ENCODE data around the gene FEM1A. TPM values are rescaled to one million over a fixed set of nuclear protein-coding genes. Genes with fewer than 3 reads are reported as not detected.
"Not testable (repeated sequence)": the region's sequence is repeated elsewhere in the genome, so short reads cannot be mapped to it uniquely, and the experiment has no call there.

The FEM1A gene, protein sequence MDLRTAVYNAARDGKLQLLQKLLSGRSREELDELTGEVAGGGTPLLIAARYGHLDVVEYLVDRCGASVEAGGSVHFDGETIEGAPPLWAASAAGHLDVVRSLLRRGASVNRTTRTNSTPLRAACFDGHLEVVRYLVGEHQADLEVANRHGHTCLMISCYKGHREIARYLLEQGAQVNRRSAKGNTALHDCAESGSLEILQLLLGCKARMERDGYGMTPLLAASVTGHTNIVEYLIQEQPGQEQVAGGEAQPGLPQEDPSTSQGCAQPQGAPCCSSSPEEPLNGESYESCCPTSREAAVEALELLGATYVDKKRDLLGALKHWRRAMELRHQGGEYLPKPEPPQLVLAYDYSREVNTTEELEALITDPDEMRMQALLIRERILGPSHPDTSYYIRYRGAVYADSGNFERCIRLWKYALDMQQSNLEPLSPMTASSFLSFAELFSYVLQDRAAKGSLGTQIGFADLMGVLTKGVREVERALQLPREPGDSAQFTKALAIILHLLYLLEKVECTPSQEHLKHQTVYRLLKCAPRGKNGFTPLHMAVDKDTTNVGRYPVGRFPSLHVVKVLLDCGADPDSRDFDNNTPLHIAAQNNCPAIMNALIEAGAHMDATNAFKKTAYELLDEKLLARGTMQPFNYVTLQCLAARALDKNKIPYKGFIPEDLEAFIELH
- 1 to 10 TPM; 2.1 to 3.5 (median 3.0) TPM for polyA plus RNA-seq (ENCODE audit: insufficient read length in 10 of 10)
- long read RNA-seq, donor 1, full-length matches to known transcripts = 102 of 102 reads
- long read RNA-seq, donor 1, partial matches to known transcripts = 0 of 102 reads
- long read RNA-seq, donor 1, other reads (novel, unspliced or antisense) = 0 of 102 reads
- long read RNA-seq, donor 2, full-length matches to known transcripts = 61 of 61 reads
- long read RNA-seq, donor 2, partial matches to known transcripts = 0 of 61 reads
- long read RNA-seq, donor 2, other reads (novel, unspliced or antisense) = 0 of 61 reads
- long read RNA-seq, donor 3, full-length matches to known transcripts = 3 of 3 reads
- long read RNA-seq, donor 3, partial matches to known transcripts = 0 of 3 reads
- long read RNA-seq, donor 3, other reads (novel, unspliced or antisense) = 0 of 3 reads
- long read RNA-seq, donor 4, full-length matches to known transcripts = 91 of 91 reads
- long read RNA-seq, donor 4, partial matches to known transcripts = 0 of 91 reads
- long read RNA-seq, donor 4, other reads (novel, unspliced or antisense) = 0 of 91 reads
- long read RNA-seq, donor 5, full-length matches to known transcripts = 67 of 67 reads
- long read RNA-seq, donor 5, partial matches to known transcripts = 0 of 67 reads
- long read RNA-seq, donor 5, other reads (novel, unspliced or antisense) = 0 of 67 reads
- long read RNA-seq, donor 6, full-length matches to known transcripts = 147 of 147 reads
- long read RNA-seq, donor 6, partial matches to known transcripts = 0 of 147 reads
- long read RNA-seq, donor 6, other reads (novel, unspliced or antisense) = 0 of 147 reads
- long read RNA-seq, donor 7, full-length matches to known transcripts = 83 of 83 reads
- long read RNA-seq, donor 7, partial matches to known transcripts = 0 of 83 reads
- long read RNA-seq, donor 7, other reads (novel, unspliced or antisense) = 0 of 83 reads
- long read RNA-seq, donor 8, full-length matches to known transcripts = 73 of 108 reads
- long read RNA-seq, donor 8, partial matches to known transcripts = 35 of 108 reads
- long read RNA-seq, donor 8, other reads (novel, unspliced or antisense) = 0 of 108 reads
- long read RNA-seq, donor 9, full-length matches to known transcripts = 11 of 11 reads
- long read RNA-seq, donor 9, partial matches to known transcripts = 0 of 11 reads
- long read RNA-seq, donor 9, other reads (novel, unspliced or antisense) = 0 of 11 reads

GRCh38 chr19:4791183-4792018 is at the start of gene FEM1A:
TSS of gene FEM1A (plus strand) at chr19:4791734. CDS start at chr19:4791855, 121 bp downstream.
- peak; percentile 100 for DNase-seq

GRCh38 chr19:4742723-4743646 is 48.5 kb upstream of the FEM1A start:
- DNase-seq = peak in 1 of 3 donors; percentile 45

DNA sequence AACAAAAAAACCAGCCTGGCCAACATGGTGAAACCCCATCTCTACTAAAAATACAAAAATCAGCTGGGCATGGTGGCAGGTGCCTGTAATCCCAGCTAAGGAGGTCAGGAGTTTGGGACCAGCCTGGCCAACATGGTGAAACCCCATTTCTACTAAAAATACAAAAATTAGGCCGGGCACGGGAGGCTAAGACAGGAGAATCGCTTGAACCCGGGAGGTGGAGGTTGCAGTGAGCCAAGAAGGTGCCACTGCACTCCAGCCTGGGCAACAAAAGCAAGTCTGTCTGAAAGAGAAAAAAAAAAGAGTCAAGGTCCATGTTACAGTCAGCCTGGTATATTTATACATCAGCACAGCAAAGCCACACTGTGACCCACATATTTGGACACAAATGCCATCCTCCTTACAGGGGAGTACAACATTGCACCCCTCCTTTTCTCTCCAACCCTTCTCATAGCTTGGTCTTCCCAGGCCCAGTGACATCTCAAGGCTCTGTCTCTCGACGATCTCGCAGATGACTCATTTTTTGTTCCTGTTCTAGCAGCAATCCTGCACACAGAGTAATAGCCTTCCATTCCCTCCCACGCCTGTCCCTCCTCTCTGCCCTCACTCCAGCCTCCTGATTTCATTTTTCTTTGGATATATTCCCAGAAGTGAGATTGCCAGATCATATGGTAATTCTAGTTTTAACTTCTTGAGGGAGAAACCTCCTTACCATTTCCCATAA is 46.9 kb upstream of the FEM1A start:
- DNase-seq = peak; percentile 69 to 88 (median 80)

GRCh38 chr19:4745175-4745574 is 46.4 kb upstream of the FEM1A start:
- not testable (repeated sequence) for DNase-seq

- DNase-seq = no peak
Measured at GRCh38 chr19:4745986-4746385, 45.5 kb upstream of the FEM1A start.

DNA sequence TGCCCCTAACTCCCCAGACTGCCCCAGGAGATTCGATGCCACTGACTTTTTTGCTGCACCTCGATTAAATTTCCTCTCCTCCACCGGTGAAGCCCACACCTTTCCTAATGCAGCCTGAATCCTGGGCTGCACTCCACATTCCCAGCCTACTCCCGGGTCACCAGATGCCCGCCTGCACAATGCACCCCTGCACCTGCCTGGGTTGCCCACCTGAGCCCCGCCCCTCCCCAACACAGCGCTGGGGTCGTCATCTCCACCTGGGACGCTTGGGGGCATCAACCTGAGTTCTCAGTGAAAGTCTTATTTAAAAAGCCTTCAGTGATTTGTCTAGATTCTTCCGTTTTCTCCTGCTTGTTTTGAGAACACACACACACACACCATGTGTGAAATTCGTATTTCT is 43.3 kb upstream of the FEM1A start:
- no peak for DNase-seq

GRCh38 chr19:4748589-4748988 is 42.9 kb upstream of the FEM1A start:
- DNase-seq = peak in 1 of 3 donors; percentile 24

DNA sequence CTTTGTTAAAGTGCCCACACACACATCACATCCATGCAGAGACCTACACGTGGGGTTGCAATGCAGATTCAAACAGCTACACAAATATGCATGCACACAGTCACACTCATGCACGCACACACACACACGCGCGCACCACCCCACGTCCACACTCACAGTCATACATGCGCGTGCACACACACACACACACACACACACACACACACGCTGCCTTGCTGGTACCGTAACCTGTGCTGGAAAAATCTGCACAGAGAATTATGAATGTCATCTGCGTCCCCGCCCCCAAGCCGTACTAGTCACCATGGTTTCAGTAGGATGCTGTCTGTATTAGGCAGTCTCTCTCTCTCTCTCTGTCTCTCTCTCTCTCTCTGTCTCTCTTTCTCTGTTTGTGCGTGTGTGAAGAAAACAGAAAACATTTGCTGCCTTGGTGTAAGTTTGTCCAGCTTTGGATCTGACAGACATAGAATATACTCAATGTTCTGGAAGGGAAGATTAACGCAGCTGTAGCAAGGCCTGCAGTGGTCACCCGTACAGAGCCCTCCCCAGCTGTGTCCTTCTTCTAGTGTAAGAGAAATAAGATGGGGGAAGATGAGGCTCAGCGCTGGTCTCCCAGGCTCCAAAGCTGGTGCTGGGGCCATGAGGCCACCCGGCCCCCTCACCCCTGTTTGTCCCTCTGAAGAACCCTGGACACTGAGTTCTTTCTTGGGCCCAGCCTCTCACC is 41.5 kb upstream of the FEM1A start:
- DNase-seq = no peak

DNA sequence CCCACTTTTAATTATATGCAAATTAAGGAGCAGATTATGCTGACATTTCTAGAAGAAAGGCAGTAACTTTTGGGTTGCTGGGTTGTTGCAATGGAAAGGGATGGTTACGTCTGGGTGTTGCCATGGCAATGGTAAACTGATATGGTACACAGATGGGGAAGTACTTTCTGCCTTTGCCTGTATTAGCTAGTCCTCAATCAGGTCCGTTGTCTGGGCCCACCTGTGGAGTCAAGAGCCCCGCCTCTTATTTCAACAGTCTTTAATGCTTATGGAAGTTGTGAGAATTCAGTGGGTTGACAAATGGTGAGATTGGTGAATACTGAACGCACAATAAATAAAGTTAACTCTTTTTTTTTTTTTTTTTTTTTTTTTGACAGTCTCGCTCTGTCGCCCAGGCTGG is 37.3 kb upstream of the FEM1A start:
- peak in 1 of 3 donors; percentile 27 for DNase-seq

- no peak for DNase-seq
Measured at GRCh38 chr19:4755459-4755858, 36.1 kb upstream of the FEM1A start.

DNA sequence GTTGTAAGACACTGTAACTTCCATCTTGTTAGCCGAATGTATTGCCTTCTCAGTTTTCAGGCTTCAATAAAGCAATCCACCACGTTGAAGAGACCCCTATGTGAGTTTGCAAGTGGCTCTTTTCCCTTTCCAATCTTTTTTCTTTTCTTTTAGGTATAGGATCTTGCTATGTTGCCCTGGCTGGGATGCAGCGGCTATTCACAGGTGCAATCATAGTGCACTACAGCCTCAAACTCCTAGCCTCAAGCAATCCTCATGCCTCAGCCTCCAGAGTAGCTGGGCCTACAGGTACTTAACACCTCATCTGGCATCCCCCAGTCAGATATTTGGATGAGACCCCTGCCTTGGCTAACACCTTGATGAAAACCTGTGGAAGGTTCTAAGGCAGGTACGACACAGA is 33.5 kb upstream of the FEM1A start:
- DNase-seq = no peak

DNA sequence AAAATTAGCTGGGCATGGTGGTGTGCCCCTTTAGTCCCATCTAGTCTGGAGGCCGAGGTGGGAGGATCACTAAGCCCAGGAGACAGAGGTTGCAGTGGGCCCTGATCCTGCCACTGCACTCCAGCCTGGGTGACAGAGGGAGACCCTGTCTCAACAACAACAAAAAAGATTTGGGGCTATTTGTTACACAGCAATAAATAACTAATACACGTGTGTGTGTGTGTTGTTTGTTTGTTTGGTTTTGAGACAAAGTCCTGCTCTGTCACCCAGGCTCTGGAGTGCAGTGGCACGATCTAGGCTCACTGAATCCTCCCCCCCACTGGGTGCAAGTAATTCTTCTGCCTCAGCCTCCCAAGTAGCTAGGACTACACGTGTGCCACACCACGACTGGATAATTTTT is 32.9 kb upstream of the FEM1A start:
- DNase-seq = no peak

GRCh38 chr19:4759388-4760284 is 31.9 kb upstream of the FEM1A start:
- peak; percentile 75 to 95 (median 93) for DNase-seq

DNA sequence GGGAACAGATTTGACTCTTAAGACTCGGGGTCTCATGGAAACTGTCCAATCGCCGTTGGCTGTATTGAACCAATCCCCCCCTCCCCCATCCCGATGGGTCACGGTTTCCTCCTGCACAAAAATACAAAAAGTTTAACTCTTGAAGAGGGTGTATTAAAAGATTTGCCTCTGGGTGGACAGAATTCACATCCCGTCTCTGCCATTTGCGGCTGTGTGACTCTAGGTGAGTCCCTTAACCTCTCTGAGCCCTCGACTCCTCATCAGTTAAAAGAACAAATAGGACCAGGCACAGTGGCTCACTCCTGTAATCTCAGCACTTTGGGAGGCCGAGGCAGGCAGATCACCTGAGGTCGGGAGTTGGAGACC is 31.3 kb upstream of the FEM1A start:
- DNase-seq = no peak

GRCh38 chr19:4763021-4763420 is 28.5 kb upstream of the FEM1A start:
- DNase-seq = no peak

DNA sequence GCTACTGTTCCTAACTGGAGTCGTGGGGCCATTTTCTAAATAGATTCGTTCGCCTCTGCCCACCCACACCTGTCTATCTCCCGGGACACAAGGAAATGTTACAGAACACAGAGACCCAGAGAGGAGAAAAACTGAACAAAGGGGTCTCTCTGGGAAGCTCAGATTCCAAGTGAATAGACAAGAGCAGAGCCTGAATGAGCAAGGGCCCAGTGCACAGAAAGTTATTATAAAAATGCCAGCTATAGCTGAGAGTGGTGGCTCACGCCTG is 27.2 kb upstream of the FEM1A start:
- no peak for DNase-seq
